Stimulated activated naive CD4-positive, alpha-beta T cell treated with Interleukin-2 at 50 U/mL for 16 hours (primary cell): ENCODE measurements around the gene PGAM2.
A peak's percentile ranks its signal among the peaks of the same experiment; 100 is the strongest.

Experiments
- DNase-seq: peaks from one replicate; lab custom pipeline; 2025; lab: John Stamatoyannopoulos, UW

The PGAM2 gene

GRCh38 chr7:44083796-44084195, 18.4 kb upstream of the PGAM2 start:
- no peak for DNase-seq

GRCh38 chr7:44082541-44083207, 17.3 kb upstream of the PGAM2 start:
- peak; percentile 100 for DNase-seq

GRCh38 chr7:44081266-44081748, 15.9 kb upstream of the PGAM2 start:
- no peak for DNase-seq

- DNase-seq: no peak
Observed at GRCh38 chr7:44080686-44081265, 15.4 kb upstream of the PGAM2 start.

GRCh38 chr7:44080118-44080517, 14.8 kb upstream of the PGAM2 start:
- DNase-seq: no peak

GRCh38 chr7:44079331-44080021, 14.1 kb upstream of the PGAM2 start:
- no peak for DNase-seq

- no peak for DNase-seq
Observed at GRCh38 chr7:44078521-44078920, 13.2 kb upstream of the PGAM2 start.

GRCh38 chr7:44077681-44078091, 12.3 kb upstream of the PGAM2 start:
- DNase-seq: no peak

GRCh38 chr7:44077061-44077460, 11.7 kb upstream of the PGAM2 start:
- DNase-seq: no peak

- DNase-seq: no peak
Observed at GRCh38 chr7:44076101-44076895, 10.9 kb upstream of the PGAM2 start.

GRCh38 chr7:44075296-44076075, 10.1 kb upstream of the PGAM2 start:
- DNase-seq: no peak

- no peak for DNase-seq
Observed at GRCh38 chr7:44074349-44074695, 9.0 kb upstream of the PGAM2 start.

- DNase-seq: no peak
Observed at GRCh38 chr7:44073664-44074348, 8.4 kb upstream of the PGAM2 start.

- DNase-seq: peak; percentile 12
Observed at GRCh38 chr7:44072364-44073231, 7.2 kb upstream of the PGAM2 start.

GRCh38 chr7:44071726-44072363, 6.5 kb upstream of the PGAM2 start:
- no peak for DNase-seq

- no peak for DNase-seq
Observed at GRCh38 chr7:44068054-44068453, 2.7 kb upstream of the PGAM2 start.

GRCh38 chr7:44067064-44067951, 1.9 kb upstream of the PGAM2 start:
- DNase-seq: no peak

GRCh38 chr7:44066494-44067063, 1.2 kb upstream of the PGAM2 start:
- DNase-seq: no peak
